ENCODE measurements around the gene ZBTB49.

The ZBTB49 gene

GRCh38 chr4:4293279-4293678 lies 3.2 kb downstream of the ZBTB49 start:
- no peak for DNase-seq (ENCODE audit: low read depth)
- H3K4me3 ChIP-seq (ENCODE audit: low read depth, low read length): no peak overlapping the region
- in situ Hi-C loops (cut with HindIII; ENCODE audit: low sequenced_read_pairs): no loop called here
- TF ChIP-seq, protein P1, sequence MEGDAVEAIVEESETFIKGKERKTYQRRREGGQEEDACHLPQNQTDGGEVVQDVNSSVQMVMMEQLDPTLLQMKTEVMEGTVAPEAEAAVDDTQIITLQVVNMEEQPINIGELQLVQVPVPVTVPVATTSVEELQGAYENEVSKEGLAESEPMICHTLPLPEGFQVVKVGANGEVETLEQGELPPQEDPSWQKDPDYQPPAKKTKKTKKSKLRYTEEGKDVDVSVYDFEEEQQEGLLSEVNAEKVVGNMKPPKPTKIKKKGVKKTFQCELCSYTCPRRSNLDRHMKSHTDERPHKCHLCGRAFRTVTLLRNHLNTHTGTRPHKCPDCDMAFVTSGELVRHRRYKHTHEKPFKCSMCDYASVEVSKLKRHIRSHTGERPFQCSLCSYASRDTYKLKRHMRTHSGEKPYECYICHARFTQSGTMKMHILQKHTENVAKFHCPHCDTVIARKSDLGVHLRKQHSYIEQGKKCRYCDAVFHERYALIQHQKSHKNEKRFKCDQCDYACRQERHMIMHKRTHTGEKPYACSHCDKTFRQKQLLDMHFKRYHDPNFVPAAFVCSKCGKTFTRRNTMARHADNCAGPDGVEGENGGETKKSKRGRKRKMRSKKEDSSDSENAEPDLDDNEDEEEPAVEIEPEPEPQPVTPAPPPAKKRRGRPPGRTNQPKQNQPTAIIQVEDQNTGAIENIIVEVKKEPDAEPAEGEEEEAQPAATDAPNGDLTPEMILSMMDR (IDR thresholded peaks at IDR 0.05; ENCODE audit: low read depth, low read length, missing control alignments): no peak

- TF ChIP-seq, protein P1 (IDR thresholded peaks at IDR 0.05; ENCODE audit: low read depth, low read length, missing control alignments): no peak
- in situ Hi-C loops (cut with HindIII; ENCODE audit: low sequenced_read_pairs): no loop called here
Measured at GRCh38 chr4:4296283-4296846, 6.3 kb downstream of the ZBTB49 start.

DNA sequence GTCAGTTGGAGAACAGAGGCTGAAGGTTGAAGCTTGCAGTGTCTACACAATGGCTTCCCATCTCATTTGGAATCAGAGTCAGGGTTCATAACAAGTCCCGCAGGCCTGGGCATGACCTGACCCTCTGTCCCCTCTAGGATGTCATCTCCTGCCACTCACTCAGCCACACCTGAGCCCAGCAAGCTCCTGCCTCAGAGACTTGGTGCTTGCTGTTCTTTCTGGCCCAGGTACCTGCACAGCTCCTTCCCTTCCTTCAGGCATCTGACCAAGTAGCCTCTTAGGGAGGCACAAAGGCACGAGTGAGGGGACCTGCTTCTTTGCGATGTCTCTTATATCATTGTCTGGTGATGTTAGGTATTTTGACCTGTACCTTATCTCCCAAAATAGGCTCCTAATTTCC lies 9.0 kb downstream of the ZBTB49 start:
- H3K4me3 ChIP-seq (ENCODE audit: low read depth, low read length): no peak overlapping the region
- DNase-seq (ENCODE audit: low read depth): no peak
- in situ Hi-C loops (cut with HindIII; ENCODE audit: low sequenced_read_pairs): no loop called here
- TF ChIP-seq, protein P1 (IDR thresholded peaks at IDR 0.05; ENCODE audit: low read depth, low read length, missing control alignments): no peak

More at GRCh38 chr4:4296283-4296846, 6.3 kb downstream of the ZBTB49 start:
- DNase-seq (ENCODE audit: low read depth): no peak
- H3K4me3 ChIP-seq (ENCODE audit: low read depth, low read length): no peak overlapping the region

DNA sequence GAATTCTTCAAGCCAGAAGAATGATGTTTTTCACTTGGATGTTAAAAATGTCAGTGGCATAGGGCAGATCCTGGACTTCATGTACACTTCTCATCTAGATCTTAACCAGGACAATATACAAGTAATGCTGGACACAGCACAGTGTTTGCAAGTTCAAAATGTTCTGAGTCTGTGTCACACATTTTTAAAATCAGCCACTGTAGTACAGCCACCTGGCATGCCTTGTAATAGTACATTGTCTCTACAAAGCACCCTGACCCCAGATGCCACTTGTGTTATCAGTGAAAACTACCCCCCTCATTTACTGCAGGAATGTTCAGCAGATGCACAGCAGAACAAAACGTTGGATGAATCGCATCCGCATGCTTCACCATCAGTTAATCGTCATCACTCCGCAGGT lies 11.9 kb downstream of the ZBTB49 start:
- DNase-seq (ENCODE audit: low read depth): no peak
- TF ChIP-seq, protein P1 (IDR thresholded peaks at IDR 0.05; ENCODE audit: low read depth, low read length, missing control alignments): no peak
- H3K4me3 ChIP-seq (ENCODE audit: low read depth, low read length): no peak overlapping the region
- in situ Hi-C loops (cut with HindIII; ENCODE audit: low sequenced_read_pairs): no loop called here

DNA sequence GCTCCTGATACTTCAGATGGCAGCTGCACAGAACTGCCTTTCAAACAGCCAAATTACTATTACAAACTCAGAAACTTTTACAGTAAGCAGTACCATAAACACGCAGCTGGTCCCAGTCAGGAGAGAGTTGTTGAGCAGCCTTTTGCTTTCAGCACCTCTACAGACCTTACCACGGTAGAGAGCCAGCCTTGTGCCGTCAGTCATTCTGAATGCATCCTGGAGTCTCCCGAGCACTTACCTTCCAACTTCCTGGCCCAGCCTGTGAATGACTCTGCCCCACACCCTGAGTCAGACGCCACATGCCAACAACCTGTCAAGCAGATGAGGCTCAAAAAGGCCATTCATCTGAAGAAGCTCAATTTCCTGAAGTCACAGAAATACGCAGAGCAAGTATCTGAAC lies 12.4 kb downstream of the ZBTB49 start:
- in situ Hi-C loops (cut with HindIII; ENCODE audit: low sequenced_read_pairs): no loop called here

GRCh38 chr4:4306920-4307319 lies 16.9 kb downstream of the ZBTB49 start:
- TF ChIP-seq, protein P1 (IDR thresholded peaks at IDR 0.05; ENCODE audit: low read depth, low read length, missing control alignments): no peak
- DNase-seq (ENCODE audit: low read depth): no peak
- in situ Hi-C loops (cut with HindIII; ENCODE audit: low sequenced_read_pairs): no loop called here

More for the DNA sequence above, 12.4 kb downstream of the ZBTB49 start:
- no peak for DNase-seq (ENCODE audit: low read depth)
- no peak overlapping the region for H3K4me3 ChIP-seq (ENCODE audit: low read depth, low read length)
- TF ChIP-seq, protein P1 (IDR thresholded peaks at IDR 0.05; ENCODE audit: low read depth, low read length, missing control alignments): no peak

More at GRCh38 chr4:4306920-4307319, 16.9 kb downstream of the ZBTB49 start:
- H3K4me3 ChIP-seq (ENCODE audit: low read depth, low read length): no peak overlapping the region
